Esophagus muscularis mucosa (tissue), 4 donors: ENCODE measurements around the gene CDK5.

Experiments
- CTCF ChIP-seq, 3 experiments: fragments of 200-600 bp in 2 of 3; fragments of 450-650 bp in 1 of 3; sonication (generic) in 2 of 3; IDR thresholded peaks; one replicate each; pipeline ENCODE4 v1.5.1; 2017 to 2019; ENCODE audit warnings: antibody characterized with exemption in 3 of 3, mild to moderate bottlenecking in 2 of 3, moderate library complexity in 1 of 3
- EP300 ChIP-seq: sonication (generic); formaldehyde crosslinking; IDR thresholded peaks from one replicate; pipeline ENCODE4 v1.6.1; 2017; ENCODE audit warnings: antibody characterized with exemption
- POLR2A ChIP-seq: fragments of 450-650 bp; IDR thresholded peaks from one replicate; pipeline ENCODE4 v1.6.1; 2017; ENCODE audit warnings: antibody characterized with exemption, moderate library complexity, mild to moderate bottlenecking, low read depth
- POLR2AphosphoS5 ChIP-seq, 2 donors: sonication (generic); formaldehyde crosslinking; IDR thresholded peaks; one replicate each; pipeline ENCODE4 v1.6.1; 2017; ENCODE audit warnings: antibody characterized with exemption in 2 of 2

- TF ChIP-seq CTCF (IDR thresholded peaks at IDR 0.05) (no peak), POLR2A (no peak), POLR2AphosphoS5 (IDR thresholded peaks at IDR 0.05) (no peak), EP300 (no peak)
These were observed 18.3 kb upstream of the CDK5 start for GRCh38 chr7:151075978-151076426.
